Naive thymus-derived CD8-positive, alpha-beta T cell (primary cell): ENCODE measurements around the gene ELAC1. TPM values are rescaled to one million over a fixed set of nuclear protein-coding genes. Genes with fewer than 3 reads are reported as not detected.

Experiments
- ATAC-seq, 2 donors: fragments of 150-1000 bp; cut with Tn5 transposase in 1 of 2; sonication (Bioruptor Pico), chemical (Tn5 transposase) in 1 of 2; 1 replicate in 1 of 2; 2 replicates in 1 of 2; pipeline ENCODE4 v1.10.0; 2021; ENCODE audit warnings: mild to moderate bottlenecking in 2 of 2, moderate library complexity in 2 of 2
- POLR2A ChIA-PET: fragments of 350-600 bp; sonication (Branson Sonifier 250); formaldehyde crosslinking; loops from one replicate; lab custom pipeline; 2021; ENCODE audit warnings: antibody characterized with exemption; lab: Charles Lee
- DNase-seq, 10 donors: peaks; one replicate each; pipeline versions ENCODE4 v3.0.0 to v3.0.0-alpha.2; 2020 to 2022
- H3K27ac Mint-ChIP-seq, 10 donors: one replicate each; pipeline ENCODE4 v1.8.0; 2020 to 2022; ENCODE audit warnings: mild to moderate bottlenecking in 10 of 10, mixed read lengths in 10 of 10, moderate library complexity in 4 of 10, inconsistent platforms in 1 of 10
- H3K27me3 Mint-ChIP-seq, 5 donors: one replicate each; pipeline ENCODE4 v1.8.0; 2021 to 2022; ENCODE audit warnings: mixed read lengths in 5 of 5
- H3K36me3 Mint-ChIP-seq, 3 donors: one replicate each; pipeline ENCODE4 v1.8.0; 2020 to 2022; ENCODE audit warnings: mixed read lengths in 3 of 3, mild to moderate bottlenecking in 2 of 3, inconsistent platforms in 1 of 3
- H3K4me1 Mint-ChIP-seq, 4 donors: one replicate each; pipeline ENCODE4 v1.8.0; 2021 to 2022; ENCODE audit warnings: mixed read lengths in 4 of 4
- H3K4me3 Mint-ChIP-seq, 10 donors: one replicate each; pipeline ENCODE4 v1.8.0; 2020 to 2022; ENCODE audit warnings: mild to moderate bottlenecking in 10 of 10, mixed read lengths in 10 of 10, moderate library complexity in 6 of 10, inconsistent platforms in 1 of 10
- H3K9me3 Mint-ChIP-seq, 9 donors: one replicate each; pipeline ENCODE4 v1.8.0; 2020 to 2022; ENCODE audit warnings: mixed read lengths in 9 of 9, mild to moderate bottlenecking in 3 of 9, inconsistent platforms in 1 of 9, moderate library complexity in 1 of 9
- polyA plus RNA-seq, 3 donors: library from polyadenylated mRNA; unstranded; fragments of 300-500 nt; fragmentation: Illumina TruSeq; gene quantifications; one replicate each; pipeline ENCODE4 v1.2.3, GENCODE V29; 2021
- total RNA-seq, 8 experiments: library from RNA in 2 of 8; stranded (reverse) in 2 of 8; gene quantifications; one replicate each; pipeline ENCODE4 v1.2.3 and lab custom pipeline; 2021 to 2026

Gene ELAC1
- total and polyA plus RNA-seq, 5 experiments from 2014 or later, result 12.6 to 19.9 (median 15.0) TPM

DNA sequence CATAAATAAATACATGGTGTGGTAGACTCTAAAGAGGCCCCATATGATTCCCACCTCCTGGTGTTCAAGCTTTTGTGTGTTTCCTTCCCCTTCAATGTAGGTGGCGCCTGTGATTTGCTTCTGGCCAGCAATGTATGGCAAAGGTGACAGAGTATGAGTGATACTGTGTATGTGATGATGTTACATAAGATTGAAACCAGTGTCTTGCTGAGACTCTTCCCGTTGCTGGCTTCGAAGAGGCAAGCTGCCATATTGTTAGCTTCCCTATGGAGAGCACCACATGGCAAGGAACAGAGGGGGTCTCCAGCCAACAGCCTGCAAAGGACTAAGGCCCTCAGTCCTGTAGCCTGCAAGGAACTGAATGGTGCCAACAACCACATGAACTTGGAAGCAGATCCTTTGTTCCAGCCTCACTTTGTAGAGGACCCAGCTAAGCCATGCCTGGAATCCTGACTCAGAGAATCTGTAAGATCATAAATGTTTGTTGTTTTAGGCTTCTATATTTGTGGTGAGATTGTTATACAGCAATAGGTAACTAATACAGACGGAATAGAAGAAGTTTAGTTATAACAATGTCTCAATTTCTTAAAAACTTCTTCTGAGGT, 60.5 kb downstream of the ELAC1 start:
- peaks cover 0 to 22% (median 4%) of the 10 kb centered on the region in 3 donors for H3K36me3 Mint-ChIP-seq
- H3K27ac Mint-ChIP-seq, result peak overlapping the region in 5 of 10 donors; percentile 96 to 99 (median 98)
- H3K4me1 Mint-ChIP-seq, result peaks cover 29 to 53% (median 46%) of the 10 kb centered on the region in 4 donors
- ATAC-seq (no peak), DNase-seq (no peak)
- POLR2A ChIA-PET, result interaction anchor here (3.4 to 5.7 kb wide), 3 partner anchors 12 to 150 kb away, joined by 33 to 84 read pairs (median 69); partner anchors contain the start of genes ELAC1 and ME2
- H3K9me3 Mint-ChIP-seq, result peaks cover 0 to 4% (median 0%) of the 10 kb centered on the region in 9 donors
- peak overlapping the region in 9 of 10 donors; percentile 16 to 99 (median 96) for H3K4me3 Mint-ChIP-seq
- no peaks in the 10 kb centered on the region for H3K27me3 Mint-ChIP-seq

DNA sequence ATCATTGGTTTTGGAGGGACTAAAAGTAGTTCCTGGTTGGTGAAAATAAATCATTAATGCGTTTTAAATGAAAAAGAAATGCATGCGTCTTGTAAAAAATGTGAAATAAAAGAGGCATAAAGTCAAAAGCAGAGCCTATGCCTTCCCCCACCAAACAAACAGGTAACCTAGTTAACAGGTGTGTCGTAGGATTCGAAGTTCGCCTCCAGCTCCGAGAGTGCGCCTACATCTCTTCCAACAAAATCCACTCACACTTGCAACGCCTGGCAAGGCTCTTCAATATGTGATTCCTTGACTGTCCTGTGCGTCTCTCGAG, 61.5 kb downstream of the ELAC1 start:
- peak in 1 of 10 donors; percentile 64 for DNase-seq
- Mint-ChIP-seq H3K27ac (peak overlapping the region; percentile 96 to 99 (median 98)), H3K27me3 (no peaks in the 10 kb centered on the region), H3K36me3 (peaks cover 2 to 23% (median 4%) of the 10 kb centered on the region in 3 donors), H3K4me1 (peaks cover 30 to 63% (median 52%) of the 10 kb centered on the region in 4 donors), H3K9me3 (peaks cover 0 to 2% (median 0%) of the 10 kb centered on the region in 9 donors), H3K4me3 (peak overlapping the region; percentile 92 to 99 (median 96))
- ATAC-seq, result no peak
- POLR2A ChIA-PET, result interaction anchor here (0.9 to 5.7 kb wide), 14 partner anchors 11 to 748 kb away, joined by 3 to 84 read pairs (median 4); partner anchors contain the start of genes ELAC1, MBD1, ME2 and MEX3C

DNA sequence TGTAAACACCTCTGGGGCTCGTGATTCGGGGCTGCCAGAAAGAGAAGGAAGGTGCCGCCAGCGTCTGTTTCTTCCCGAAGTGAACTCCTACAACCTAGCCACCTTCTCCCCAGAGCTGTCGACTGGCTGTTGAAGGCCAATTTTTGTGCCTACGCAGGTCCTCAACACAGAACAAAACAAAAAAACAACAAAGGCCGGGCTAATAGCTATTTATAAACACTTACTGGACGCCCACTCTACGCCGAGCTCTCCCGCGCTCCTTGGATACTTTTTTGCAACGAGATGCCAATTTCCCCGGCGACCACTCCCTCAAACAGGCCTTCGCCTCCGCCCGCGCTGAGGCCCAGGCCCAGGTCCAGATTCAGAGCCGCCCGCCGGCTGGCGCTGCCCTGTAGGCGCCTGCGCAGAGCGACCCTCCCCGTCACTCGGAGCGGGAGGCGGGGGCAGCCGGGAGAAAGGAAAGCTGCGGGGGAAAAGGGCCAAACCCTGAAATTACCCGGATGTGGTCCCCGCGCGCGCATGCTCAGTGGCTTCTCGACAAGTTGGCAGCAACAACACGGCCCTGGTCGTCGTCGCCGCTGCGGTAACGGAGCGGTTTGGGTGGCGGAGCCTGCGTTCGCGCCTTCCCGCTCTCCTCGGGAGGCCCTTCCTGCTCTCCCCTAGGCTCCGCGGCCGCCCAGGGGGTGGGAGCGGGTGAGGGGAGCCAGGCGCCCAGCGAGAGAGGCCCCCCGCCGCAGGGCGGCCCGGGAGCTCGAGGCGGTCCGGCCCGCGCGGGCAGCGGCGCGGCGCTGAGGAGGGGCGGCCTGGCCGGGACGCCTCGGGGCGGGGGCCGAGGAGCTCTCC, 62.1 kb downstream of the ELAC1 start, which contains the start of gene SMAD4:
Gene SMAD4 (plus strand): TSS at position 520 of the 843 bp plus-strand sequence. CDS start 16,834 bp downstream, outside the sequence.
- Mint-ChIP-seq H3K9me3 (peaks cover 0 to 2% (median 0%) of the 10 kb centered on the region in 9 donors), H3K27me3 (no peaks in the 10 kb centered on the region), H3K27ac (peak within 1 kb of the TSS; percentile 96 to 99 (median 98)), H3K4me3 (peak within 1 kb of the TSS; percentile 95 to 99 (median 96)), H3K4me1 (peaks cover 36 to 69% (median 58%) of the 10 kb centered on the region in 4 donors), H3K36me3 (peaks cover 2 to 29% (median 4%) of the 10 kb centered on the region in 3 donors)
- peak; percentile 94 to 99 (median 98) for DNase-seq
- POLR2A ChIA-PET, result interaction anchor here (0.6 to 5.7 kb wide), 24 partner anchors 10 to 763 kb away, joined by 3 to 84 read pairs (median 4); partner anchors contain the start of genes CFAP53, ELAC1, MBD1 and ME2
- ATAC-seq, result peak; percentile 82 to 83

DNA sequence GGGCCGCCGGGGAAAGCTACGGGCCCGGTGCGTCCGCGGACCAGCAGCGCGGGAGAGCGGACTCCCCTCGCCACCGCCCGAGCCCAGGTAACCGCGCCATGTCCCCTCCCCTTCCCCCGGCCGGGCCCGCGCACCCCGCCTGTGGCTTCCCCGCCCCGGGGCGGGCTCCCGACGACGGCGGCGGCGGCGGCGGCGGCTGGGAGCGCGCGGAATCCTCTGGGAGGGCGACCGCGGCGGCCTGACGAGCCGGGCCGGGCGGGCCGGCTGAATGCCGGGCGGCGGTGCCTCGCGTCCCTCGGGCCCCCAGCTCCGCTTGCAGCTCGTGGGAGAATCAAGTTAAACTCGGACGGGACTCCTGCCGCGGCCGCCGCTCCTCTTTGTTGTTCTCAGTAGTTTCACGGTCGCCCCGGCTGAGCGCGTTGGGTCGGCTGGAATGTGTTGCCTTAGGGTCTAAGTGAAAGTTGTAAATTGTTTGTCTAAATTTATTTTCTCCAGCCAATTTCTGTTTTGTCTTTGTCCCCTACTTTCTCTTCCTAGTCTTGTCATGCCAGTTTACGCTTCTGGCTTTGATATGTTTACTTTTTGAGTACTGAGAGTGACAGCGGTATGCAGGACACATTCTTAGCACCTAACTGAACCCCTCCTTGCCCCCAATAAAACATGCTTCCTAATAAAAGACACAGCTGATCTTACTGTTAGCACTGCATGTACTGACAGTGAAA, 62.9 kb downstream of the ELAC1 start:
- H3K4me1 Mint-ChIP-seq, result peaks cover 39 to 77% (median 64%) of the 10 kb centered on the region in 4 donors

DNA sequence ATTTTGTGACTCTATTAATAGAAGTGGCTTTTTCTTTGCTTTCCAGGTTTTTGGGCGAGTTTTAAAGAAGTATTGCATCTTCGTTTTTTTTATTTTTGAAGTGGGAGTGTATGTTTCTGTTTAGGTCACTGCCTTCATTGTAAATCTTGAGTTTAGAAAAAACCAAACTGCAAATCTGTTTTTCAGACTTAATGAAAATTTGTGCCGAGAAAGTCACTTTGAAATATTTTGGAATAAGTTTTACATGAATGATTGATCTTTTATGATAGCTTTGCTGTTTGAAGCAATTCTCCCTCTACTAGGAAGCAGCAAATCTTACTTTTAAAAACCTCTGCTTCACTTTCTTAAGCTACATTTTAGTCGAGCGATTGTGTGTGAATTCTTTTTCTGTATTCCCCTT, 64.4 kb downstream of the ELAC1 start:
- DNase-seq (no peak), ATAC-seq (no peak)
- peaks cover 2 to 41% (median 4%) of the 10 kb centered on the region in 3 donors for H3K36me3 Mint-ChIP-seq
- H3K27ac Mint-ChIP-seq, result peak overlapping the region in 8 of 10 donors; percentile 13 to 96 (median 50)
- peaks cover 0 to 2% (median 0%) of the 10 kb centered on the region in 9 donors for H3K9me3 Mint-ChIP-seq
- POLR2A ChIA-PET, result interaction anchor here (0.7 to 5.7 kb wide), 3 partner anchors 64 to 165 kb away, joined by 3 to 69 read pairs (median 3); partner anchors contain the start of genes ELAC1 and ME2
- H3K27me3 Mint-ChIP-seq, result no peaks in the 10 kb centered on the region
- H3K4me1 Mint-ChIP-seq, result peaks cover 42 to 87% (median 75%) of the 10 kb centered on the region in 4 donors
- H3K4me3 Mint-ChIP-seq, result peak overlapping the region; percentile 89 to 99 (median 95)

More for the DNA sequence above, 62.9 kb downstream of the ELAC1 start:
- Mint-ChIP-seq H3K27ac (peak overlapping the region; percentile 91 to 98 (median 96)), H3K36me3 (peaks cover 2 to 35% (median 4%) of the 10 kb centered on the region in 3 donors), H3K4me3 (peak overlapping the region; percentile 89 to 99 (median 95)), H3K9me3 (peaks cover 0 to 2% (median 0%) of the 10 kb centered on the region in 9 donors), H3K27me3 (no peaks in the 10 kb centered on the region)
- peak; percentile 69 to 71 for ATAC-seq
- POLR2A ChIA-PET, result interaction anchor here (0.6 to 5.7 kb wide), 22 partner anchors 9 to 764 kb away, joined by 3 to 84 read pairs (median 4); partner anchors contain the start of genes CFAP53, ELAC1, MBD1 and ME2
- peak; percentile 12 to 78 (median 67) for DNase-seq

DNA sequence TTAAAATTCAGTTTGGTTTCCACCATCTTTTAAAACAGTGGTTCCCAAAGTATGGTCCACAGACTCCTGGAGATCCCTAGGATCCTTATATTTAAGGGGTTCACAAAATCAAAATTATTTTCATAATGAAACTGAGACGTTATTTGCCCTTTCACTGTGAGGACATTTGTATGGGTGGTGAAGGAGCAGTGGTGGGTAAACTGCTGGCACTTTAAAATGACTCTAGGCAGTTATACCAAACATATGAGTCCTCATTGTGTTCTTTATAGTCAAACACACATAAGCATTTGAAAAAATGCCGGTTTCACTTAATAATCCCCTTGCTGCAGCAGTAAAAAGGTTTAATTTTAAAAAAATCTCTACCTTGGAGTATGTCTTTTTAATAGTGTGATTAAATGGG, 69.4 kb downstream of the ELAC1 start:
- no peaks in the 10 kb centered on the region for H3K27me3 Mint-ChIP-seq
- POLR2A ChIA-PET, result interaction anchor here (0.6 kb wide), 1 partner anchor 54 kb away, joined by 10 read pairs; no protein-coding TSS in a partner anchor
- H3K36me3 Mint-ChIP-seq, result peaks cover 0 to 34% (median 2%) of the 10 kb centered on the region in 3 donors
- no peaks in the 10 kb centered on the region for H3K9me3 Mint-ChIP-seq
- DNase-seq (no peak), ATAC-seq (no peak)
- peaks cover 35 to 93% (median 90%) of the 10 kb centered on the region in 4 donors for H3K4me1 Mint-ChIP-seq
- H3K27ac Mint-ChIP-seq, result peak overlapping the region in 3 of 10 donors; percentile 46 to 91 (median 51)
- peak overlapping the region in 8 of 10 donors; percentile 2 to 64 (median 40) for H3K4me3 Mint-ChIP-seq

Other genes with a start within 250 kb of the ELAC1 start
- not detected for gene MRO, start 148.0 kb upstream of the ELAC1 start, total RNA-seq
- gene MRO, start 148.0 kb upstream of the ELAC1 start, polyA plus RNA-seq, result not detected
- 10 to 100 TPM; 38.1 to 44.5 TPM for gene ME2, start 88.9 kb upstream of the ELAC1 start, total RNA-seq
- 10 to 100 TPM; 39.0 to 52.3 (median 42.0) TPM for gene ME2, start 88.9 kb upstream of the ELAC1 start, polyA plus RNA-seq
- 100 to 1,000 TPM; 156 to 169 TPM for gene SMAD4, start 62.2 kb downstream of the ELAC1 start, total RNA-seq
- gene SMAD4, start 62.2 kb downstream of the ELAC1 start, polyA plus RNA-seq, result 10 to 100 TPM; 46.0 to 69.2 (median 48.6) TPM
- 10 to 100 TPM; 54.3 to 57.6 TPM for gene MEX3C, start 229.6 kb downstream of the ELAC1 start, total RNA-seq
- 1 to 10 TPM; 1.7 to 7.4 (median 6.9) TPM for gene MEX3C, start 229.6 kb downstream of the ELAC1 start, polyA plus RNA-seq